ENCODE results near the gene CD48.
"Not testable (repeated sequence)": the region's sequence is repeated elsewhere in the genome, so short reads cannot be mapped to it uniquely, and the experiment has no call there.

CD48 gene

DNA sequence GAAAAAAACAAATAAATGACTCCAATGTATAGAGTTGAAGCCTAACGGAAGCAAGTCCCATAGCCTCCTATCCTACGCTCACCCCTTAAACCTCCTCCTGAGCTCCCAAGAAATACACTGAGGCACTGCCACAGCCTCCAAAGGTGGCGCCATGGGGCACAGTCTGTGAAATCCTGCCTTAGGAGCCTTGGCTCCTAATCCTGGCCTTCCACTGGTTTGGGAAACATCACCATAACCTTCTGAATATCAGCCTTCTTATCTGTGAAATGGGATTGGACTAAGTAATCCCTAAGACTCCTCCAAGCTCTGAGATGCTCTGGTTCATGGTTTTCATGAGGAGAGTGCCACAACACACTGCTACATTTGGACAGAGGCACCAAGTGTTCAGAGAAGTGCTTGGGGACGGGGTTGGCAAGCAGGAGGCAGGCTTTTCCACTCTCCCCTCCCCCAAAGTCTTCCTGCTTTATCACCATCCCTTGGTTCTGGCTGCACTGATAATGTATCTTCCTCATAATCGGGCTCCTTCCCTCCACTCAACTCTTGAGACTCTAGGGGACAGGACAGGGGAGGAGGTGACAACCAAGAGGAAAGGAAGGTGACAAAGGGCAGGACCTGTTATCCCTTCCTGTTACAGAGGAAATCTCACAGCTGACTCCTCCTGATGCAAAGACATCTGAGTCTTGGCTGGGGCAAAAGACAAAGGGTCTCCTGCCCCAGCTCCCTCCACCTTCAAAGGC lies 30.2 kb upstream of the CD48 start:
- H3K4me1 ChIP-seq (ENCODE audit: control insufficient read depth, insufficient read depth, low read length, unreplicated experiment) = no peaks in the 10 kb centered on the region
- H3K79me2 ChIP-seq (ENCODE audit: control insufficient read depth, insufficient read depth, low read length, unreplicated experiment) = no peaks in the 10 kb centered on the region
- no peaks in the 10 kb centered on the region for H3K36me3 ChIP-seq (ENCODE audit: insufficient read depth, low read length)
- 0 out of 2 replicates have a peak, but pooled peaks cover 2% of the 10 kb centered on the region for H3K27me3 ChIP-seq (ENCODE audit: insufficient read depth, low read length)
- H2AFZ ChIP-seq (ENCODE audit: low read length, unreplicated experiment) = no peak overlapping the region
- H3K4me3 ChIP-seq (ENCODE audit: low read depth, low read length) = no peak overlapping the region
- no peak overlapping the region for H3K27ac ChIP-seq (ENCODE audit: low read depth, low read length)

DNA sequence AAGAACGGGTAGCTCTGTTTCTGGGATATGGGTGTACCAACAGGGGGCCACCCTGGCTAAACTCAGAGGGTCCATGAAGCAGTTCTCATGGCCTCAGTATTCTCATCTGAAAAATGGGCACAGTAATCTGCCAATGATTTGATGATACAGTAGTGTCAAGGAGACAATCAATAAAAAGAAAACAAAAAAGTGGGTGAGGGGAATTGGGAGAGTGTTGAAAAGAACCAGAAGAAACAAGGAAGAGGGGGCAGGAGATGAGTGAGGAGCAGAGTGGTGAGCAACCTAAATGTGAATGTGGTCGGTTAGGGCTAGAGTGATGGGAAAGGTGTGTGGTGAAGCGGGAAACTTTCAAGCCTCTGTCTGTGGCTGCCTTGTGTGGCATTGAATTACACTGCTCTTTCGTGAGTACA lies 29.5 kb upstream of the CD48 start:
- Histone ChIP-seq H3K27me3 (ENCODE audit: insufficient read depth, low read length) (0 out of 2 replicates have a peak, but pooled peaks cover 2% of the 10 kb centered on the region), H3K36me3 (ENCODE audit: insufficient read depth, low read length) (no peaks in the 10 kb centered on the region), H3K4me3 (ENCODE audit: low read depth, low read length) (no peak overlapping the region), H3K27ac (ENCODE audit: low read depth, low read length) (no peak overlapping the region), H2AFZ (ENCODE audit: low read length, unreplicated experiment) (no peak overlapping the region), H3K4me1 (ENCODE audit: control insufficient read depth, insufficient read depth, low read length, unreplicated experiment) (no peaks in the 10 kb centered on the region), H3K79me2 (ENCODE audit: control insufficient read depth, insufficient read depth, low read length, unreplicated experiment) (no peaks in the 10 kb centered on the region)

DNA sequence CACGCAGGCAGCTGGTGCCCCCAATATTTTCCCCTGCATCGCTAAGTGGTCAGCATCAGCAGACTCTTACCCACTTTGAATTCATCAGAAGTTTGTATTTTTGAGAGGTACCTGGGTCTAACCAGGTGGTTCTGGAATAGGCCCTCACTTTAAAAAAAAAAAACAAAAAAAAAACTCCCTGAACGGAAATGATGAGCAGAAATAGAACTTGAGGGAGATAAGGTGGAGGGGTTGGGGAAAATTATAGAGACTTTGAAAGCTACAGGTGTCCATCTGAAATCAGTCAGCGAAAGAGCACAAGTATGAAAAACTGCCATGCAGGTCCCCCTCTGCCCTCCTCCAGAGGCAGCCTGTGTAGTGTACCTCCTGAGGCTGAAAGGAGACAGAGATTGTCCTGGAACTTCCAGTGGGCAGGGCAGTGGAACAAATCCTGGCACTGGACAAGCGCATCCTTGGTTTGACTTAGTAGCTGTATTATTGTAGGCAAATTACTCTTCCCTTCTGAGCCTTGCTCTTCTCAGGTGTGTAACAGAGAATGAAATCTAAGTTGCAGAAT lies 28.6 kb upstream of the CD48 start:
- H3K4me3 ChIP-seq (ENCODE audit: low read depth, low read length) = no peak overlapping the region
- H3K27ac ChIP-seq (ENCODE audit: low read depth, low read length) = no peak overlapping the region
- H2AFZ ChIP-seq (ENCODE audit: low read length, unreplicated experiment) = no peak overlapping the region
- no peaks in the 10 kb centered on the region for H3K4me1 ChIP-seq (ENCODE audit: control insufficient read depth, insufficient read depth, low read length, unreplicated experiment)
- no peaks in the 10 kb centered on the region for H3K79me2 ChIP-seq (ENCODE audit: control insufficient read depth, insufficient read depth, low read length, unreplicated experiment)
- H3K36me3 ChIP-seq (ENCODE audit: insufficient read depth, low read length) = no peaks in the 10 kb centered on the region
- H3K27me3 ChIP-seq (ENCODE audit: insufficient read depth, low read length) = 0 out of 2 replicates have a peak, but pooled peaks cover 2% of the 10 kb centered on the region

DNA sequence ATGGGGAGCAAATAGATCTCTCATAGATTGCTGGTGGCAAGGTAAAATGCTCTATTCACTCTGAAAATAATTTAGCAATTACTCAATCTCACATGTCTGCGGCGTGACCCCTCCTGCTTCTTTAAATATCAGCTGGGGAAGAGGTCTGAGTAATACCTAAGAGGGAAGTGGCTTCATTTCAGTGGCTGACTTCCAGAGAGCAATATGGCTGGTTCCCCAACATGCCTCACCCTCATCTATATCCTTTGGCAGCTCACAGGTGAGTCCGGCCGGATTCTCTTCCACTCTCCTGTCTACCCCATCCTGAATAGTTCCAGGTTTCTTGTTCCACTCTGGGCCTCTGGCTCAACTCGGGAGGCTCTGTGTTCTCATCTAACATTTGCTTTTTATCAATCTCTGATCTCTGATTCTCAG lies 27.5 kb upstream of the CD48 start, which contains the start of gene SLAMF7:
SLAMF7 (plus strand) TSS at position 150 of the 414 bp plus-strand sequence; CDS start at position 205, 55 bp downstream.
- Histone ChIP-seq H3K4me1 (ENCODE audit: control insufficient read depth, insufficient read depth, low read length, unreplicated experiment) (no peaks in the 10 kb centered on the region), H2AFZ (ENCODE audit: low read length, unreplicated experiment) (no peak within 1 kb of the TSS), H3K27me3 (ENCODE audit: insufficient read depth, low read length) (0 out of 2 replicates have a peak, but pooled peaks cover 2% of the 10 kb centered on the region), H3K36me3 (ENCODE audit: insufficient read depth, low read length) (no peaks in the 10 kb centered on the region), H3K27ac (ENCODE audit: low read depth, low read length) (no peak within 1 kb of the TSS), H3K79me2 (ENCODE audit: control insufficient read depth, insufficient read depth, low read length, unreplicated experiment) (no peaks in the 10 kb centered on the region), H3K4me3 (ENCODE audit: low read depth, low read length) (no peak within 1 kb of the TSS)

DNA sequence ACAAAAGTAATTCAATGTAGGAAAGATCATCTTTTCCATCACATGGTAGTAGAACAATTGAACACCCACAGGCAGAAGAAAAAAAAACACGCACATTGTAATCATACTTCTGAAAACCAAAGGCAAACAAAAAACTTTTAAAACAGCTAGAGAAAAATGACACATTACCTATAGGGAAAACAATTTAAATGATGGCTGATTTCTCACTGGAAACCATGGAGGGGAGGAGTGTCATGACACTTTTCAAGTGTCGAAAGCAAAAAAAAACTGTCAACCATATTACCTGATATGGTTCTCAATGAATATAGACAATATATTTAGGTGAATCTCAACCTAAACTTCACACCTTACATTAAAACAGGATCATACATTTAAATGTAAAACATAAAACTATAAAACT lies 26.6 kb upstream of the CD48 start:
- no peaks in the 10 kb centered on the region for H3K79me2 ChIP-seq (ENCODE audit: control insufficient read depth, insufficient read depth, low read length, unreplicated experiment)
- no peak overlapping the region for H3K27ac ChIP-seq (ENCODE audit: low read depth, low read length)

DNA sequence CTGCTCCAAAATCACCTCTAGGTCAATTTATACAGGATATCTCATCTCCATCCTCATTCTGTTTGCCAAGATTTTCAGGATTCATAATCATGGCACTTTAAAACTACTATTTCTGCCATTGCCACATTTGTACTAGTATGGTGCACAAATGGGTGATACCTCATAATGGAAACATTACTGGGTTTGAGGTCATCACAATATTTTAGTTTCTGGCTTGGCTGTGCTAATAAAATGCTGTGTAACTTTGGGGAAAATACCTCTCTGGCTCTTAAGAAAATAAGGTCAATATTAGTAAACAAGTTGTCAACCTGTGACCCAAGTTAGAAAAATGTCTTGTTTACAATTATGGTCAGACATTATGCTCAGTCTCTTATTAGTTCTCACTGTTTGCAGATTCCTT lies 22.7 kb upstream of the CD48 start:
- H3K4me3 ChIP-seq (ENCODE audit: low read depth, low read length) = no peak overlapping the region
- H3K79me2 ChIP-seq (ENCODE audit: control insufficient read depth, insufficient read depth, low read length, unreplicated experiment) = no peaks in the 10 kb centered on the region
- no peaks in the 10 kb centered on the region for H3K27me3 ChIP-seq (ENCODE audit: insufficient read depth, low read length)
- no peak overlapping the region for H3K27ac ChIP-seq (ENCODE audit: low read depth, low read length)
- H3K4me1 ChIP-seq (ENCODE audit: control insufficient read depth, insufficient read depth, low read length, unreplicated experiment) = no peaks in the 10 kb centered on the region
- no peaks in the 10 kb centered on the region for H3K36me3 ChIP-seq (ENCODE audit: insufficient read depth, low read length)
- no peak overlapping the region for H2AFZ ChIP-seq (ENCODE audit: low read length, unreplicated experiment)

More for the DNA sequence above, 26.6 kb upstream of the CD48 start:
- no peaks in the 10 kb centered on the region for H3K4me1 ChIP-seq (ENCODE audit: control insufficient read depth, insufficient read depth, low read length, unreplicated experiment)
- no peak overlapping the region for H2AFZ ChIP-seq (ENCODE audit: low read length, unreplicated experiment)
- H3K4me3 ChIP-seq (ENCODE audit: low read depth, low read length) = no peak overlapping the region
- no peaks in the 10 kb centered on the region for H3K36me3 ChIP-seq (ENCODE audit: insufficient read depth, low read length)
- 0 out of 2 replicates have a peak, but pooled peaks cover 2% of the 10 kb centered on the region for H3K27me3 ChIP-seq (ENCODE audit: insufficient read depth, low read length)

DNA sequence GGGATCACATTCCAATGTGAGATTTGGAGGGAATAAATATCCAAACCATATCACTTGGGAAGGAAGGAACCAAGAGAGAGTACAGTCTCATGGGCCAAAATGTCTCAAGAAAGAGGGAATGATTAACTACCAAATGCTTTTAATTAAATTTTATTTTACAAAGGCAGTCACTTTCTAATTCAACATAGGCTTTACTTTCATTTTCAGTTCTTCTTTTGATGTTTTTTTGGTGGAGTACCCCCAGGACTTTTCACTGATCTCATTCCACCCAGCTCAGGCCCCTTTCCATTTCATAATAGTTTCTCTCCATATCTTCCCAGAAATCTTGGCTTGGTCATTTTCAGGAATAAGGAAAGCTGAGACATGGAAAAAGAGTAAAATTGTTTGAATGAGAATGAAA lies 22.3 kb upstream of the CD48 start:
- Histone ChIP-seq H3K4me1 (ENCODE audit: control insufficient read depth, insufficient read depth, low read length, unreplicated experiment) (no peaks in the 10 kb centered on the region), H3K79me2 (ENCODE audit: control insufficient read depth, insufficient read depth, low read length, unreplicated experiment) (no peaks in the 10 kb centered on the region), H3K36me3 (ENCODE audit: insufficient read depth, low read length) (no peaks in the 10 kb centered on the region), H3K4me3 (ENCODE audit: low read depth, low read length) (no peak overlapping the region), H3K27me3 (ENCODE audit: insufficient read depth, low read length) (no peaks in the 10 kb centered on the region), H3K27ac (ENCODE audit: low read depth, low read length) (no peak overlapping the region), H2AFZ (ENCODE audit: low read length, unreplicated experiment) (no peak overlapping the region)

DNA sequence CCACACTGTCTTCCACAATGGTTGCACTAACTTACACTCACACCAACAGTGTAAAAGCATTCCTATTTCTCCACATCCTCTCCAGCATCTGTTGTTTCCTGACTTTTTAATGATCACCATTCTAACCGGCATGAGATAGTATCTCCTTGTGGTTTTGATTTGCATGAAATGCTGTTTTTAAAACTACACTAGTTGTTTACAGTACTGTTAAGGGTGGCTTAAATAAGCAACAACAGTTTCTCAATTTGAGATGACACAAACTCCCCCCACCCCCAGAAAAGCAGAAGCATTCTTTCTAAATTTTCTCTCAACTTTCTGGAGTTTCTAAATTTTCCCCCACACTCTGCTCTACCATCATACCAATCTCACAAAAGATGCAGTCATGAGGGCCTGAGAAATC lies 20.4 kb upstream of the CD48 start:
- no peaks in the 10 kb centered on the region for H3K79me2 ChIP-seq (ENCODE audit: control insufficient read depth, insufficient read depth, low read length, unreplicated experiment)
- no peak overlapping the region for H3K27ac ChIP-seq (ENCODE audit: low read depth, low read length)
- H3K36me3 ChIP-seq (ENCODE audit: insufficient read depth, low read length) = no peaks in the 10 kb centered on the region
- H2AFZ ChIP-seq (ENCODE audit: low read length, unreplicated experiment) = no peak overlapping the region
- no peak overlapping the region for H3K4me3 ChIP-seq (ENCODE audit: low read depth, low read length)
- no peaks in the 10 kb centered on the region for H3K4me1 ChIP-seq (ENCODE audit: control insufficient read depth, insufficient read depth, low read length, unreplicated experiment)
- H3K27me3 ChIP-seq (ENCODE audit: insufficient read depth, low read length) = no peaks in the 10 kb centered on the region

DNA sequence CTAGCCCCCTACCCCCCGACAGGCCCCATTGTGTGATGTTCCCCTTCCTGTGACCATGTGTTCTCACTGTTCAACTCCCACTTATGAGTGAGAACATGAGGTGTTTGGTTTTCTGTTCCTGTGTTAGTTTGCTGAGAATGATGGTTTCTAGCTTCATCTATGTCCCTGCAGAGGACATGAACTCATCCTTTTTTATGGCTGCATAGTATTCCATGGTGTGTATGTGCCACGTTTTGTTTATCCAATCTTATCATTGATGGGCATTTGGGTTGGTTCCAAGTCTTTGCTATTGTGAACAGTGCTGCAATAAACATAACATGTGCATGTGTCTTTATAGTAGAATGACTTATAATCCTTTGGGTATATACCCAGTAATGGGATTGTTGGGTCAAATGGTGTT lies 19.9 kb upstream of the CD48 start:
- H3K27ac ChIP-seq (ENCODE audit: low read depth, low read length); H3K27me3 ChIP-seq (ENCODE audit: insufficient read depth, low read length); H3K36me3 ChIP-seq (ENCODE audit: insufficient read depth, low read length); H3K4me3 ChIP-seq (ENCODE audit: low read depth, low read length); H3K79me2 ChIP-seq (ENCODE audit: control insufficient read depth, insufficient read depth, low read length, unreplicated experiment); H3K4me1 ChIP-seq (ENCODE audit: control insufficient read depth, insufficient read depth, low read length, unreplicated experiment); H2AFZ ChIP-seq (ENCODE audit: low read length, unreplicated experiment): not testable (repeated sequence)

DNA sequence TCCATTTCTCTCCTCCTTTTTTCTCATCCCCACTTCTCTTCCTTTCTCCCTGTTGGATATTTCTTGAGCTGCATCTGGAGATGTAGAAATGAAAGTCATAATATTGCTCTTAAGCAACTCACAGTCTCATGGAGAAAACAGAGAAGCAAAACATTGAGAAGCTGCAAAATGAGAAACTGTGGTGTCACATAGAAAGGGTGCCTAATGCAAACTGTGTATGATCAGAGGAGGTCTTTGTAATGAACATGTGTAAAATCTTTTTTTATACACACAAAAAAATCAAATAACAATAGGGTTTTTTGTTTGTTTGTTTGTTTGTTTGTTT lies 15.7 kb upstream of the CD48 start:
- Histone ChIP-seq H3K27ac (ENCODE audit: low read depth, low read length) (no peak overlapping the region), H3K4me3 (ENCODE audit: low read depth, low read length) (no peak overlapping the region), H2AFZ (ENCODE audit: low read length, unreplicated experiment) (no peak overlapping the region), H3K27me3 (ENCODE audit: insufficient read depth, low read length) (peaks cover 7% of the 10 kb centered on the region), H3K4me1 (ENCODE audit: control insufficient read depth, insufficient read depth, low read length, unreplicated experiment) (peaks cover 8% of the 10 kb centered on the region), H3K36me3 (ENCODE audit: insufficient read depth, low read length) (no peaks in the 10 kb centered on the region), H3K79me2 (ENCODE audit: control insufficient read depth, insufficient read depth, low read length, unreplicated experiment) (no peaks in the 10 kb centered on the region)

Measured in ACC112 (cell line).